HEK293 (cell line): ENCODE data around the gene VARS1.

Experiments
- CTCF ChIA-PET: fragments of 350-600 bp; formaldehyde crosslinking; extraction: SDS; loops from one replicate; lab custom pipeline; 2021; ENCODE audit warnings: antibody characterized with exemption; lab: Yijun Ruan, JAX
- POLR2A ChIA-PET: fragments of 300-600 bp; formaldehyde crosslinking; extraction: SDS; loops from one replicate; lab custom pipeline; 2020; ENCODE audit warnings: antibody characterized with exemption, inconsistent platforms; lab: Yijun Ruan, JAX
- H3K27ac ChIP-seq: fragments of 200-500 bp; sonication (Bioruptor generic); 2 replicates; pipeline ENCODE4 v1.5.1; 2014; ENCODE audit warnings: low read depth, low read length, control low read depth, inconsistent platforms; ENCODE audit errors: extremely low read depth
- H3K36me3 ChIP-seq, 2 experiments: fragments of 200-500 bp in 1 of 2; sonication (Bioruptor generic) in 1 of 2; 1 replicate in 1 of 2; 2 replicates in 1 of 2; pipeline ENCODE4 v1.5.1; 2014 to 2017; ENCODE audit warnings: inconsistent platforms in 2 of 2, low read length in 2 of 2; ENCODE audit not compliant: control insufficient read depth in 2 of 2, insufficient read depth in 1 of 2
- H3K4me1 ChIP-seq: fragments of 200-500 bp; sonication (Bioruptor generic); 2 replicates; pipeline ENCODE4 v1.5.1; 2014; ENCODE audit warnings: mild to moderate bottlenecking, low read length, inconsistent platforms; ENCODE audit not compliant: control insufficient read depth, insufficient read depth
- H3K4me3 ChIP-seq: 2 replicates; pipeline ENCODE4 v1.5.1; 2011; ENCODE audit warnings: low read depth, mild to moderate bottlenecking, control low read depth, low read length, moderate library complexity
- H3K9me3 ChIP-seq: fragments of 200-500 bp; sonication (Bioruptor generic); 2 replicates; pipeline ENCODE4 v1.5.1; 2014; ENCODE audit warnings: low read depth, low read length, inconsistent platforms; ENCODE audit not compliant: control insufficient read depth, insufficient read depth
- FEZF1 ChIP-seq: fragments of 450-650 bp; formaldehyde crosslinking; IDR thresholded peaks from 2 replicates; pipeline ENCODE4 v1.5.1; 2016; ENCODE audit warnings: missing biosample characterization, missing genetic modification characterization
- GLI4 ChIP-seq: fragments of 450-650 bp; formaldehyde crosslinking; IDR thresholded peaks from 2 replicates; pipeline ENCODE4 v1.5.1; 2016; ENCODE audit warnings: missing biosample characterization, missing genetic modification characterization
- SCRT2 ChIP-seq: fragments of 450-650 bp; formaldehyde crosslinking; IDR thresholded peaks from 2 replicates; pipeline ENCODE4 v1.5.1; 2016; ENCODE audit warnings: missing biosample characterization, missing genetic modification characterization
- WT1 ChIP-seq: fragments of 450-650 bp; formaldehyde crosslinking; IDR thresholded peaks from 2 replicates; pipeline ENCODE4 v1.5.1; 2016; ENCODE audit warnings: missing biosample characterization, missing genetic modification characterization
- ZBTB17 ChIP-seq: fragments of 450-650 bp; formaldehyde crosslinking; IDR thresholded peaks from 2 replicates; pipeline ENCODE4 v1.5.1; 2016; ENCODE audit warnings: missing biosample characterization, missing genetic modification characterization
- ZBTB26 ChIP-seq: fragments of 450-650 bp; formaldehyde crosslinking; optimal IDR thresholded peaks from 2 replicates; pipeline ENCODE3; 2016; ENCODE audit warnings: missing biosample characterization, mild to moderate bottlenecking, missing genetic modification characterization
- ZBTB6 ChIP-seq: fragments of 450-650 bp; formaldehyde crosslinking; IDR thresholded peaks from 2 replicates; pipeline ENCODE4 v1.5.1; 2017; ENCODE audit warnings: missing biosample characterization, missing genetic modification characterization
- ZFP41 ChIP-seq: fragments of 450-650 bp; formaldehyde crosslinking; IDR thresholded peaks from 2 replicates; pipeline ENCODE4 v1.5.1; 2016; ENCODE audit warnings: missing biosample characterization, missing genetic modification characterization, borderline replicate concordance
- ZNF324 ChIP-seq: fragments of 450-650 bp; formaldehyde crosslinking; IDR thresholded peaks from 2 replicates; pipeline ENCODE4 v1.5.1; 2016; ENCODE audit warnings: missing biosample characterization, missing genetic modification characterization
- ZNF596 ChIP-seq: fragments of 450-650 bp; IDR thresholded peaks from 2 replicates; pipeline ENCODE4 v1.5.0; 2018; ENCODE audit warnings: missing biosample characterization, mild to moderate bottlenecking, missing genetic modification characterization, moderate library complexity
- ZNF600 ChIP-seq: fragments of 450-650 bp; formaldehyde crosslinking; IDR thresholded peaks from 2 replicates; pipeline ENCODE4 v1.5.1; 2016; ENCODE audit warnings: missing biosample characterization, missing genetic modification characterization
- ZNF629 ChIP-seq: fragments of 450-650 bp; formaldehyde crosslinking; IDR thresholded peaks from 2 replicates; pipeline ENCODE4 v1.5.1; 2017; ENCODE audit warnings: missing biosample characterization, missing genetic modification characterization
- ZNF639 ChIP-seq: fragments of 450-650 bp; formaldehyde crosslinking; IDR thresholded peaks from 2 replicates; pipeline ENCODE4 v1.5.1; 2016; ENCODE audit warnings: missing biosample characterization, missing genetic modification characterization
- ZNF701 ChIP-seq: fragments of 450-650 bp; formaldehyde crosslinking; IDR thresholded peaks from 2 replicates; pipeline ENCODE4 v1.5.1; 2016; ENCODE audit warnings: missing biosample characterization, missing genetic modification characterization
- ZNF707 ChIP-seq: fragments of 450-650 bp; formaldehyde crosslinking; IDR thresholded peaks from 2 replicates; pipeline ENCODE4 v1.5.1; 2016; ENCODE audit warnings: missing biosample characterization, missing genetic modification characterization
- ZNF777 ChIP-seq: fragments of 450-650 bp; formaldehyde crosslinking; IDR thresholded peaks from 2 replicates; pipeline ENCODE4 v1.5.1; 2017; ENCODE audit warnings: missing biosample characterization, missing genetic modification characterization, borderline replicate concordance
- ZSCAN18 ChIP-seq: fragments of 450-650 bp; formaldehyde crosslinking; IDR thresholded peaks from 2 replicates; pipeline ENCODE4 v1.5.1; 2016; ENCODE audit warnings: missing biosample characterization, missing genetic modification characterization
- TF ChIP-seq, protein P1 (sequence below): fragments of 450-650 bp; formaldehyde crosslinking; IDR thresholded peaks from 2 replicates; pipeline ENCODE4 v1.5.1; 2016; ENCODE audit warnings: missing biosample characterization, missing genetic modification characterization
- TF ChIP-seq, protein P2 (sequence below): fragments of 450-650 bp; formaldehyde crosslinking; IDR thresholded peaks from 2 replicates; pipeline ENCODE4 v1.5.1; 2016; ENCODE audit warnings: missing biosample characterization, missing genetic modification characterization
- TF ChIP-seq, protein P3 (sequence below): fragments of 450-650 bp; formaldehyde crosslinking; IDR thresholded peaks from 2 replicates; pipeline ENCODE4 v1.5.1; 2016; ENCODE audit warnings: missing biosample characterization, missing genetic modification characterization

Gene VARS1

GRCh38 chr6:31765559-31765909 lies 30.0 kb downstream of the VARS1 start (continued):
- TF ChIP-seq ZSCAN18 (tag by site-specific recombination) (no peak), ZNF639 (tag by site-specific recombination) (no peak), ZBTB26 (tag by site-specific recombination) (no peak), FEZF1 (tag by site-specific recombination) (no peak), ZNF596 (tag by site-specific recombination) (no peak), ZNF777 (tag by site-specific recombination) (no peak)
- TF ChIP-seq, protein P1, sequence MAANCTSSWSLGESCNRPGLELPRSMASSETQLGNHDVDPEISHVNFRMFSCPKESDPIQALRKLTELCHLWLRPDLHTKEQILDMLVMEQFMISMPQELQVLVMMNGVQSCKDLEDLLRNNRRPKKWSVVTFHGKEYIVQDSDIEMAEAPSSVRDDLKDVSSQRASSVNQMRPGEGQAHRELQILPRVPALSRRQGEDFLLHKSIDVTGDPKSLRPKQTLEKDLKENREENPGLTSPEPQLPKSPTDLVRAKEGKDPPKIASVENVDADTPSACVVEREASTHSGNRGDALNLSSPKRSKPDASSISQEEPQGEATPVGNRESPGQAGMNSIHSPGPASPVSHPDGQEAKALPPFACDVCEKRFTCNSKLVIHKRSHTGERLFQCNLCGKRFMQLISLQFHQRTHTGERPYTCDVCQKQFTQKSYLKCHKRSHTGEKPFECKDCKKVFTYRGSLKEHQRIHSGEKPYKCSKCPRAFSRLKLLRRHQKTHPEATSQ: no peak
- TF ChIP-seq, protein P2, sequence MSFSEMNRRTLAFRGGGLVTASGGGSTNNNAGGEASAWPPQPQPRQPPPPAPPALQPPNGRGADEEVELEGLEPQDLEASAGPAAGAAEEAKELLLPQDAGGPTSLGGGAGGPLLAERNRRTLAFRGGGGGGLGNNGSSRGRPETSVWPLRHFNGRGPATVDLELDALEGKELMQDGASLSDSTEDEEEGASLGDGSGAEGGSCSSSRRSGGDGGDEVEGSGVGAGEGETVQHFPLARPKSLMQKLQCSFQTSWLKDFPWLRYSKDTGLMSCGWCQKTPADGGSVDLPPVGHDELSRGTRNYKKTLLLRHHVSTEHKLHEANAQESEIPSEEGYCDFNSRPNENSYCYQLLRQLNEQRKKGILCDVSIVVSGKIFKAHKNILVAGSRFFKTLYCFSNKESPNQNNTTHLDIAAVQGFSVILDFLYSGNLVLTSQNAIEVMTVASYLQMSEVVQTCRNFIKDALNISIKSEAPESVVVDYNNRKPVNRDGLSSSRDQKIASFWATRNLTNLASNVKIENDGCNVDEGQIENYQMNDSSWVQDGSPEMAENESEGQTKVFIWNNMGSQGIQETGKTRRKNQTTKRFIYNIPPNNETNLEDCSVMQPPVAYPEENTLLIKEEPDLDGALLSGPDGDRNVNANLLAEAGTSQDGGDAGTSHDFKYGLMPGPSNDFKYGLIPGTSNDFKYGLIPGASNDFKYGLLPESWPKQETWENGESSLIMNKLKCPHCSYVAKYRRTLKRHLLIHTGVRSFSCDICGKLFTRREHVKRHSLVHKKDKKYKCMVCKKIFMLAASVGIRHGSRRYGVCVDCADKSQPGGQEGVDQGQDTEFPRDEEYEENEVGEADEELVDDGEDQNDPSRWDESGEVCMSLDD: no peak

- H3K4me1 ChIP-seq: no peaks in the 10 kb centered on the region
- TF ChIP-seq ZFP41 (tag by site-specific recombination) (no peak), SCRT2 (tag by site-specific recombination) (peak; percentile 81; the same call in 1 of the 2 replicates), WT1 (tag by site-specific recombination) (peak; percentile 35; the same call in 1 of the 2 replicates)
- TF ChIP-seq, all 188 proteins: peak for 2
- H3K36me3 ChIP-seq: peaks cover 13 to 57% of the 10 kb centered on the region in 2 experiments; a peak in 2 of 3 replicates
- no peak overlapping the region for H3K4me3 ChIP-seq
- ChIA-PET CTCF (interaction anchor here (0.7 to 2.1 kb wide), 2 partner anchors 9 to 16 kb away, joined by 3 to 5 read pairs; no protein-coding TSS in a partner anchor), POLR2A (interaction anchor here (0.6 to 1.7 kb wide), 3 partner anchors 25 to 70 kb away, joined by 4 to 8 read pairs (median 5); partner anchors contain the start of genes HSPA1B and MSH5)
- H3K9me3 ChIP-seq: no peaks in the 10 kb centered on the region
- no peak overlapping the region for H3K27ac ChIP-seq
Observed at GRCh38 chr6:31764198-31764597, 31.4 kb downstream of the VARS1 start.

DNA sequence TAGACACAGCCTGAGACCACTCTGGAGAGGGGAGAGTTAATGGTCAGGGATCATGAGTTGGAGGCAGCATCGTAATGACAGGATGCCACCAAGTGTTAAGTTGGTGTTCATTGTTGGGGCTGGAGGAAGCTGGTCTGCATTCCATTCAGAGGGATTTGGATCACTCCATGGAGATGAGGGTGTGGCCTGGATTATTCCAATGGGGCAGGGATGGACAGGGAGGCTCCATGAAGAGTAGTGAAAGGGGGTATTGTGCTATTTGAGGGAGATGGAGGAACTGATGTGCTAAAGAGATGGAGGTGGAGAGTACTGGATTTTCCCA lies 32.0 kb downstream of the VARS1 start:
- H3K4me3 ChIP-seq: no peak overlapping the region
- TF ChIP-seq ZNF707 (tag by site-specific recombination): no peak
- TF ChIP-seq ZNF600: peak; percentile 90
- TF ChIP-seq, protein P3, sequence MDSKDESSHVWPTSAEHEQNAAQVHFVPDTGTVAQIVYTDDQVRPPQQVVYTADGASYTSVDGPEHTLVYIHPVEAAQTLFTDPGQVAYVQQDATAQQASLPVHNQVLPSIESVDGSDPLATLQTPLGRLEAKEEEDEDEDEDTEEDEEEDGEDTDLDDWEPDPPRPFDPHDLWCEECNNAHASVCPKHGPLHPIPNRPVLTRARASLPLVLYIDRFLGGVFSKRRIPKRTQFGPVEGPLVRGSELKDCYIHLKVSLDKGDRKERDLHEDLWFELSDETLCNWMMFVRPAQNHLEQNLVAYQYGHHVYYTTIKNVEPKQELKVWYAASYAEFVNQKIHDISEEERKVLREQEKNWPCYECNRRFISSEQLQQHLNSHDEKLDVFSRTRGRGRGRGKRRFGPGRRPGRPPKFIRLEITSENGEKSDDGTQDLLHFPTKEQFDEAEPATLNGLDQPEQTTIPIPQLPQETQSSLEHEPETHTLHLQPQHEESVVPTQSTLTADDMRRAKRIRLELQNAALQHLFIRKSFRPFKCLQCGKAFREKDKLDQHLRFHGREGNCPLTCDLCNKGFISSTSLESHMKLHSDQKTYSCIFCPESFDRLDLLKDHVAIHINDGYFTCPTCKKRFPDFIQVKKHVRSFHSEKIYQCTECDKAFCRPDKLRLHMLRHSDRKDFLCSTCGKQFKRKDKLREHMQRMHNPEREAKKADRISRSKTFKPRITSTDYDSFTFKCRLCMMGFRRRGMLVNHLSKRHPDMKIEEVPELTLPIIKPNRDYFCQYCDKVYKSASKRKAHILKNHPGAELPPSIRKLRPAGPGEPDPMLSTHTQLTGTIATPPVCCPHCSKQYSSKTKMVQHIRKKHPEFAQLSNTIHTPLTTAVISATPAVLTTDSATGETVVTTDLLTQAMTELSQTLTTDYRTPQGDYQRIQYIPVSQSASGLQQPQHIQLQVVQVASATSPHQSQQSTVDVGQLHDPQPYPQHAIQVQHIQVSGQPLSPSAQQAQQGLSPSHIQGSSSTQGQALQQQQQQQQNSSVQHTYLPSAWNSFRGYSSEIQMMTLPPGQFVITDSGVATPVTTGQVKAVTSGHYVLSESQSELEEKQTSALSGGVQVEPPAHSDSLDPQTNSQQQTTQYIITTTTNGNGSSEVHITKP (tag by site-specific recombination): peak; percentile 99
- TF ChIP-seq ZNF629 (tag by site-specific recombination): no peak
- TF ChIP-seq ZNF324 (tag by site-specific recombination): no peak
- TF ChIP-seq GLI4 (tag by site-specific recombination): no peak
- TF ChIP-seq ZNF701: no peak
- TF ChIP-seq ZBTB6 (tag by site-specific recombination): no peak
- peak; percentile 34; the same call in 1 of the 2 replicates for TF ChIP-seq ZBTB17
- no peak for TF ChIP-seq ZNF777 (tag by site-specific recombination)

More for the DNA sequence above, 32.0 kb downstream of the VARS1 start:
- no peaks in the 10 kb centered on the region for H3K4me1 ChIP-seq
- no peaks in the 10 kb centered on the region for H3K9me3 ChIP-seq
- peaks cover 14 to 64% of the 10 kb centered on the region in 2 experiments; a peak in 2 of 3 replicates for H3K36me3 ChIP-seq
- POLR2A ChIA-PET: interaction anchor here (0.6 to 1.7 kb wide), 4 partner anchors 11 to 70 kb away, joined by 3 to 8 read pairs (median 4); partner anchors contain the start of genes HSPA1B and MSH5
- CTCF ChIA-PET: interaction anchor here (0.7 to 2.1 kb wide), 2 partner anchors 12 to 17 kb away, joined by 4 to 5 read pairs; no protein-coding TSS in a partner anchor
- no peak overlapping the region for H3K27ac ChIP-seq
